GM19395 (cell line): ENCODE measurements around the gene CALU.
A peak's percentile ranks its signal among the peaks of the same experiment; 100 is the strongest.

Experiments used
- ATAC-seq: cut with Tn5 transposase; IDR thresholded peaks from one replicate; pipeline ENCODE4 v1.9.1; 2021; ENCODE audit warnings: mild to moderate bottlenecking, moderate library complexity; ENCODE audit not compliant: unreplicated experiment

CALU gene

DNA sequence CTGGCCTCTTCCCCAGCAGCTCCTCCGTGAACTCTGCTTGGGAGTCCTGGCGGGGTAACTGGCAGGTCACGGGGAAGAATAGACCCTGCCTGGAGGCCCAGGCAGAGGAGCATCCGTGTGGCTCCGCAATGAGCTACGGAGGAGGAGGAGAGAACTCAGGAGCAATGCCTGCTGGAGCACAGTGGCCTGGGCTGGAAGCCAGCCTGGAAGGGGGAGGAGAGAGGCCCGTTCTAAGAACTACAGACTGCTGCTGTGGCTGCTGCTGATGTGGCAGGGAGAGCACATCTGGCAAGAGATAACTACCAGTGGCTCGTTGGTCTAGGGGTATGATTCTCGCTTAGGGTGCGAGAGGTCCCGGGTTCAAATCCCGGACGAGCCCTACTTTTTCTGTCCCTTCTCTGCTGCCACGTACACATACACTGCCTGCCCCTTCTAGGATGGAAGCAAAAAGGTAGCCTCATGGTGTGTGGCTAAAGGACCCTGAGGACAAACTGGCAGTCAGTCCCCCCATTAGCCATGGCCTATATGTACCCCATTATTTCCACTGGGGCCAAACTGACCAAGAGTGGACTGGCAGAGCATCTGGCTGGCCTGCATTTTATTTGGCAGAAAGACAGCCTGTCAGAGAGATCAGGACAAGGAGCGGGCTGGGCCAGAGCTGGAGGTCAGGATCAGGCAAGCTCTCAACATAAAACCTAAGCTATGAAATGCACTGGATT, 44.1 kb downstream of the CALU start:
- no peak for ATAC-seq

DNA sequence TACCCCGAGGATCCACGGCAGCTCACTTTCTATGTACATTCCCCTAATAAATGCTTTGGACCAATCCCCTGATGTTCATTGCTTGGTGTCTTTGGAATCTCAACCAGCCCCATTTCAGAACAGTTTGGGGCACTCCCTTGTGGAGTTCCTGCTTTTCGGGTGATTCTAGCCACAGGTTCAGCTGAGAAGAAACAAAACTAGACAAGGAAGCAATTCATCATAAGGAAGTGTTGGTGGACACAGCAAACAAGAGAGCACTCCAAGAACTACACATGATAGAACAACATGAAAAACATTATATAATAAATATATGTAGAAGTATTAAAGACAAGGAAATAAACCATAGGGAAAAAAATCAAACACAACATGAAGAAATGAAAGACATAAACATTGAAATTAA, 46.6 kb downstream of the CALU start:
- no peak for ATAC-seq

- ATAC-seq: no peak
Measured at GRCh38 chr7:128788446-128789412, 49.6 kb downstream of the CALU start.

GRCh38 chr7:128790315-128791041, 51.3 kb downstream of the CALU start:
- peak; percentile 30 for ATAC-seq

DNA sequence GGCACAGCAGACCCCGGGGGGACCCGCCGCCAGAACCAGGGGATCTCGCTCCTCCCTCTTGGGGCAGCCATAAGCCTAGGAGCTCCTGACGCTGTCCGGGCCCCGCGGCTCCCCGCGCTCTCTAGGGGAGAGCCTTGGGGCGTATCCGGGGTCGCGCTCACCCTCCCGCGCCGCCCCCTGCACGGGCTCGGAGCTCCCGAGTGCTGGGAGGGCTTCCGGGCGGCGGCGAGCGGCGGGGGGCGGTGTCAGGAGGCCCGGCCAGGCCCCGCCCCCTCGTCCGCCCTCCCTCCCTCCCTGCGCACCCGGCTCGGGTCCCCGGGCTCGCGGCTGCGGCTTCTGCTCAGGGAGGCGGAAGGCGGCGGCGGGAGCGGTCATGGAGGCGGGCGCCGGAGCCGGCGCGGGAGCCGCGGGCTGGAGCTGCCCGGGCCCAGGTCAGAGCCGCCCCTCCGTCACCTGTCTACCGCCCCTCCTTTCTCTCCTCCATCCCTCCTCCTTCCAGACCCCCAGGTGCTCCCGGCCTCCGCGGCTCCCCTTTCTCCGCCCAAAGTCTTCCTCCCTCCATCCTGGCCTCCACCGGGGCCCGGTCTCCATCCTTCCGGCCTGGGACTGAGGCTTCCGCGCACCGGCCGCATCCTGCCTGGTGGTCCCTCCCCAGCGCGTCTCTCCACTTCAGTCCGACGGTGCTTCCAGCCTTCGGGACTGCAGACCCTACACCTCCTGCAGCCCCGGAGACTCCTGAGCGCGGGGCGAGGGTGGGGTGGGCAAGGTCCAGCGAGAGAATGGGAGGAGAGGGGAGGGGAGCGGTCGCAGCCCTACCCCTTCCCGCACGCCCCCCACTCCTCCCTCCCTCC, 52.2 kb downstream of the CALU start, which contains the start of gene CCDC136:
Gene CCDC136 (plus strand): TSS at position 848 of the 851 bp plus-strand sequence. CDS start 444 bp downstream, outside the sequence.
- peak; percentile 80 for ATAC-seq

DNA sequence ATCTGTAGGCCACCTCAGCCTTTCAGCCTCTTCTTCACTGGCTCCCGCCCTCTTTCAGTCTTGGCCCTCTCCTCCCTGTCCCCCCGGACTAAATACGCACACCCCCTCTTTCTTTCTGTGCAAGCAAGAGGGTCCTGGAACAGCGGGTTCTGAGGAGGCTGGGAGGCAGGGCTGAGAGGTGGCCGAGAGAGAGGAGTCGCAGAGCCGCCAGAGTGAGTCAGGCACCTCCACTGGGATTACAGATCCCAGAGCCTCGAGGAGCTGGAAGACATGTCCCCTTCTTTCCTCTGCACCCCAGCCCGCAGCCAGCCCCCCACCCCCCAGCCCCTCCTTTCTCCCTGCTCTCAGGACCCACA, 52.8 kb downstream of the CALU start:
- ATAC-seq: no peak

- no peak for ATAC-seq
Measured at GRCh38 chr7:128792471-128793180, 53.5 kb downstream of the CALU start.

- ATAC-seq: no peak
Measured at GRCh38 chr7:128793181-128793547, 54.0 kb downstream of the CALU start.

- ATAC-seq: no peak
Measured at GRCh38 chr7:128794020-128794419, 54.9 kb downstream of the CALU start.

- no peak for ATAC-seq
Measured at GRCh38 chr7:128794436-128794835, 55.3 kb downstream of the CALU start.

DNA sequence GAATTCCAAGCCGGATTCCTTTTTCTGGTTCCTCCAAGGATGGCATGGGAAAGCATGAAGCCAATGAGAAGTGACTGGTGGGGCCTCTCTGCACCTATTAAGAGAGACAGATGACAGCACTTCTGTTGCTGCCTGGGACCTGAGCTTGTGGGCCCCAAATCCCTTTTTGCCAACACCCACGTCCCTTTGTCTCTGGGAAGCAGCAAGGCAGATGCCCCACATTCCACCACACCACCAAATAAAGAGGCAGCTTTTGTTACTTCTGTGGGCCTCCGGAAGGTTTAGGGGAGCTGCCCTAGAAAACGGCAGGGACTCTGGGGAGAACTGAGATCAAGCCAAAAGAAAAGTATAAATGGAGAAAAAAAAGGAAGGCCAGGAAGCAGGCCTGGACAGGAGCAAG, 56.0 kb downstream of the CALU start:
- ATAC-seq: no peak

DNA sequence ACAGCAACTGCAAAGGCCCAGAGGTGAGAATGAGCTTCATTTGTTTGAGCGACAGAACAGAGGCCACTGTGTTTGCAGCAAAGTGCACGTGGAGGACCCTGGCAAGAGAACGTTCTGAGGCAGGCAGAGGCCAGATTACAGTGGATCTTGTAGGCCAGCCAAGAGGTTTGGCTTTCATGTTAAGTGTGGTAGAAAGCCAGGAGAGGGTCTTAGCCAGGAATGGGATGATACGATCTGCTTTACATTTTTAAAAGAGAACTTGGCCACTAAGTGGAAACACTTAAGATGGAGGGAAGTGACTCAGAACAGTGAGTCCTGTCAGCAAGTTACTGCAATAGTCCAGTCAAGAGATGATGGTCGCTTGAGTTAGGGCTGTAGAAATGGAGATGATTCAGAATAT, 57.2 kb downstream of the CALU start:
- no peak for ATAC-seq

DNA sequence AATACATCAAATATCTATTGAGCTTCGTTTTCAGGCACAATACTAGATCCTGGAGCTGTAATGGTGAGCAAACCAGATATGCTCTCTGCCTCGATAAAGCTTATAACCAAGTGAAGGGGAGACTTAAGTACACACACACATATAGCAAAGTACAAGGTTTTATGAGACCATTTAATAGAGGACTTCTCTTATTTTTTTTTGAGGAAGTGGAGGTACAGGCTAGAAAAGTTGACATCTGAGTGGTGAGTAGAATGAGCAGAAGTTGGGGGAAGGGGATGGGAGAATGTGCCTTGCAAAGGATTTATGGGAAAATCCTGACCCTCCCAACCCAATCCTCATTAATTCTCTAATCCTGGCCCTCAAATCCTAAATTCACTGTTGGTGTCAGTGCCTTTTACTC, 60.3 kb downstream of the CALU start:
- no peak for ATAC-seq

DNA sequence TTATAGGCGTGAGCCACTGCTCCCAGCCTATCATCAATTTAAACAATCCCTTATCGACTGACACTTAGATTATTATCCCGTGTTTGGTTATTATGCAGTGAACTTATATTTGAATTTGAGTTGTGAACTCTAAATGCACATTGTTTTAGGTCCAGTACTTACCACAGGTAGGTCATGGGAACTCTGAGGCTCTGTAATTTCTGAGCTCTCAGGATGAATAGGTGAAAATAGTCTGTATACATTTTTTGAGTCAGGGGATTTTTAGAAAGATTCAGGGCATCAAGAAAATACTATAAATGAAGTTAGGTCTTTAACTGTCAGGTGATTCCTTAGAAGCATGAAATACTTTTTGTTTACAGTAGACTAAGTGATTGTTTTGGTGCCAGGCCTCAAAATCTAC, 61.4 kb downstream of the CALU start:
- ATAC-seq: no peak

GRCh38 chr7:128801003-128801402, 61.8 kb downstream of the CALU start:
- no peak for ATAC-seq

GRCh38 chr7:128801667-128802418, 62.7 kb downstream of the CALU start:
- ATAC-seq: no peak

DNA sequence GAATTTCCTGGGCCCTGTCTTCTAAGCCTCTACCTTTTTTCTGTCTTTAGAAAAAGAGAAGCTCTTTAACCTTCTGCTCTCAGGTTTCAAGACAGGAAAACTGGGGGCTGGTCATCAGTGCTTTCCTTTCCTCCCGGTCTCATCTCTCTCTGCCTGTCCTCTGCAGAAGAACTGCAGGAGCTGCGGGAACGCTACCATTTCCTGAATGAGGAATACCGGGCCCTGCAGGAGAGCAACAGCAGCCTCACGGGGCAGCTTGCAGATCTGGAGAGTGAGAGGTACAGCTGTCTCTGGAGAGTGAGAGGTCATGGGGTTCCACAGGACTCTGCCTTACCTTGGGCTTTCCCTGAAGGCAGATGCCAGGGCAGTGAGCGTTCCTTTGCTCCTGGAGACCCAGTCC, 65.3 kb downstream of the CALU start:
- ATAC-seq: no peak

DNA sequence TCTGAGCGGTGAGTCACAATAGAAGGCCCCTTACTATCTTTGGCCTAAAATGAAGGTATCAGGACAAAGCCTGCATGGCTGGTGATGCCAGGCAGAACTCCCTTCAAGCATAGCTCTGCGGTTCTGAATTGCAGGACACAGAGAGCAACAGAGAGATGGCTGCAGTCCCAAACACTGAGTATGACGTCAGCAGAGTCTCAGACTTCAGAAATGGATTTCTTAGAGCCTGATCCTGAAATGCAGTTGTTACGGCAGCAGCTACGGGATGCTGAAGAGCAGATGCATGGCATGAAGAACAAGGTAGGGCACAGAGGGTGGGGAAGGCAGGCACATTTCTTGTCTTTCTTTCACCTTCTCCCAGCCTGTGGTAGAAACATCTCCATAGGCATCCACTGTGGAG, 66.1 kb downstream of the CALU start:
- ATAC-seq: no peak

GRCh38 chr7:128807191-128807590, 68.0 kb downstream of the CALU start:
- no peak for ATAC-seq
